Muscle of arm (tissue), 12 donors: ENCODE measurements around the gene RCAN2. TPM values are rescaled to one million over a fixed set of nuclear protein-coding genes. Genes with fewer than 3 reads are reported as not detected.
"Not testable (repeated sequence)": the region's sequence is repeated elsewhere in the genome, so short reads cannot be mapped to it uniquely, and the experiment has no call there.

Source experiments
- DNase-seq: peaks from one replicate; pipeline ENCODE4 v3.0.0-alpha.2; 2013
- polyA plus RNA-seq, 12 donors: library from polyadenylated mRNA; unstranded; fragments of 120-200 nt; gene quantifications; one replicate each; pipeline ENCODE4 v1.2.1, GENCODE V29; 2013; ENCODE audit not compliant: insufficient read length in 12 of 12

RCAN2 gene
- polyA plus RNA-seq, 12 donors: 4.6 to 8.2 (median 6.9) TPM; not detected in 1

GRCh38 chr6:46338131-46338530 lies 153.1 kb downstream of the RCAN2 start:
- no peak for DNase-seq

- no peak for DNase-seq
Observed at GRCh38 chr6:46334442-46334841, 156.8 kb downstream of the RCAN2 start.

DNA sequence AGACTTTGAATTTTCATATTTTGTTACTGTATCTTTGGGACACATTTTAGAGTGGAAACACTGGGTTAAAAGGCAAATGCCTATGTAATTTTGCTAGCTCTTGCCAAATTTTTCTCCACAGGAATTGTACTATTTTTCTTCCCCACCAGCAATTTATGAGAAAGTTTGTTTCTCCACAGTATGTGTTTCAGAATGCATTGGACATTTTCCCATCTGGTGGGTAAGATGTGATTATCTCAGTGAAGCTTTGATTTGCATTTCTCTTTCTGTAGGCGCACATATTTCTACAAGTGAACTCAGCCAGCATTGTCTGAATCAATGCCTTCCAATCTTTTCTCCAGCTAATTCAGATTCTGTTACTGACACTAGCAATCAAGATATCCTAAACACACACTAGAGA lies 157.8 kb downstream of the RCAN2 start:
- DNase-seq: no peak

GRCh38 chr6:46332448-46332847 lies 158.8 kb downstream of the RCAN2 start:
- DNase-seq: not testable (repeated sequence)

DNA sequence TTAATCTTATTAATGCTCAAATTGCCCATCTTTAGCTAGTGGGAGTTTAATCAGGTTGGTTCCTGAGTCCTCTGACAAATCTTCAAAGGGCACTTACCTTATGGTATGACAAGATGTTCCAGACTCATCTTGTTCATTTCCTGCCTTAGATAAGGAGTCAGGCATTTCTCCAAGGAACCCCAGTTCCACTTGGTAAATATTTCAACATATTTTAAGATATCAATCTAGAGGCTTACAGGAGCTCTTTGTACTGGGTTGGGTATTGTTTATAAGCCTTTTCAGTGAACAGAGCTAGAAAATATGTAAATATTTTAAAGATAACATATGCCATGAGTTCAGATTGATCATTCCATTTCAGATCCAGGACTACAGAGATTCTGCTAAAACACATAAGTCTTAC lies 159.8 kb downstream of the RCAN2 start:
- no peak for DNase-seq

DNA sequence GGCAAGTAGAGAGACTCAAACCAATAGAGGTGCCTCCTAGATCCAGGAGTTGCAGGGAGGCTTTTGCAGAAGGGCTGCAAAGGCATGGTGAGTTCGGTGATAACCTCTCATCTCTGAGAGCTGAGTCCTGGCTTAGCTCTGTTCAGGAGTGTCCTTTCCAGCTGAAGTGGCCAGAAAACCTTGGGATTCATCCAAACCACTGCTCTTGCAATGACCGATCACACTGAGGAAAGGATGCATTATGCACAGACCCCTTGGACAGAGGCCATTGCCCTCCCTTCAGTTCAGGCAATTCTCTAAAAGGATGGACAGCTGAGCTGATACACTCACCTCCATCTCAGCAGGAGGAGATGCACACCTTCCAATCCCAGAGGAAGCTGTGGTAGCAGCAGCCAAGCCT lies 161.7 kb downstream of the RCAN2 start:
- peak; percentile 23 for DNase-seq

DNA sequence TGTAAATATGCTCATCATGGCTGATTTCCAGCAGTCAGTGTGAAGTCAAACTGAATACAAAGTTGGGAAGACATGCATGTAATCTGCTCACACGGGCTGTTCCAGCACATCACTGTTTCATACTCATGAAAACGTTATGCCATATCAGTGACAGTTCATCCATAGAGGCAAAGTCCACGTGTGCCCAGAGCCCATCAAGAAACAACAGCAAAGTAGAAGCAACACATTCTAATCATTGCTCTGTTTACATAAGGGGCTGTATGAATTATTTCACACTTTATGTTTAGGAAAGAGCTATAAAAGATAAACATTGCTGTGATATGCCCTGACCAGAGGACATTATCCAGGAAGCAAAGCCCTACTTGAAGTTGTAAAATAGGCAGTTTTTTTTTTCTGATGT lies 163.5 kb downstream of the RCAN2 start:
- DNase-seq: no peak

- no peak for DNase-seq
Observed at GRCh38 chr6:46325561-46326530, 165.4 kb downstream of the RCAN2 start.

DNA sequence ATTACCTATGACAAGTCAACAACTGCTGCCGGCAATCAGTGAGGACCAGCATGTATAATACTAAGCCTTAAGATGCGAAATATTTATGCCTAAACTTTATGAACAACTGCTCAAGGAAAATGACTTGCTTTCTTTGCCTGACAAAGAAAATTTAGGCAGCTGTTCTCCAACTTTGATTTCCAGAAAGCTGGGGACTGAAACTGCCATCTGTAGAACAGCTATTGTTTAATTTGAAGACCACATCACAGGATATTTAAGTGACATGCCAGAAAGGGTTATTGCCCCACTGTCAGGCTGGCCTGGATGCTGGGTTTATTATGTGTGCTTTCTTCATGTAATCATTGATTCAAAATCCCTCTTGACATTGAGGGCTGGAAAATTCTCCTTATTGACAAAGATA lies 166.5 kb downstream of the RCAN2 start:
- no peak for DNase-seq

- no peak for DNase-seq
Observed at GRCh38 chr6:46323966-46324622, 167.2 kb downstream of the RCAN2 start.

- no peak for DNase-seq
Observed at GRCh38 chr6:46323312-46323965, 167.8 kb downstream of the RCAN2 start.

DNA sequence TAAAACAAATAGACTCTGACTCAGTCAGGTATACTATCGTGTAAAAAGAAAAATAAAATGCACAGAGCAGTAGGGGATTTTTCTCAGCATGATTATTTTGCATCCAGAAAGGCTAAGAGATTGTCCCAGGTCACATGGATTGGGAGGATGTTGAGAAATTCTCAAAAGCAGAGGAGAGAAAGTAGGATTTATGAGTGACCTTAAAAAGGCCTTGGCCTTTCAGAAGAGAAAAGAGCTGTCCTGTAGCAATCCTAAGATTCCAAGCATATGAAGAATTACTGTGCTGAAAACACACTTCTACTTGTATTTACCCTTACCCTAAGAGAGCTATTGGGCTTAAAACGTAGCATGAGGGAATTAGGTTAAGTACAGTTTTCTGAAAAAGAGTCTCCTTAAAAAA lies 170.7 kb downstream of the RCAN2 start:
- DNase-seq: no peak

GRCh38 chr6:46315589-46315988 lies 175.7 kb downstream of the RCAN2 start:
- DNase-seq: no peak

GRCh38 chr6:46312654-46313053 lies 178.6 kb downstream of the RCAN2 start:
- no peak for DNase-seq

DNA sequence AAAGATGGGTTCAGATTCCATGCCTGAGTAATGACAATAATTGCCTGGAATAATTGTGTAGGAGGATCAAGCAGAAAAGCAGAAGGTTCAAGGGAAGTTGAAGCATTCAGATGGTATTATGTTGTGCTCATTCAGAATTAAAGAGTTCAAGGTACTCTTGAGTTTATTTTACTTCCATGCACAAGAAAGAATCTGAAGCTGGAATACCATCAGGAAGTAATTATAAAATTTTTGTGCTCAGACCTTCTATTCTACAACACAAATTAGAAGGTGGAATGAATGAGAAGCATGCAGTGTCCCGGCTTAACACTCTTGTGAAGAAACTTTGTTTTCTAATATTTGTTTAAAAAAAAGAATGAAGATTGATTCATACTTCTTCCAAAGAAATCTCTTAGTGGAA lies 181.1 kb downstream of the RCAN2 start:
- no peak for DNase-seq

- no peak for DNase-seq
Observed at GRCh38 chr6:46306431-46306830, 184.8 kb downstream of the RCAN2 start.

DNA sequence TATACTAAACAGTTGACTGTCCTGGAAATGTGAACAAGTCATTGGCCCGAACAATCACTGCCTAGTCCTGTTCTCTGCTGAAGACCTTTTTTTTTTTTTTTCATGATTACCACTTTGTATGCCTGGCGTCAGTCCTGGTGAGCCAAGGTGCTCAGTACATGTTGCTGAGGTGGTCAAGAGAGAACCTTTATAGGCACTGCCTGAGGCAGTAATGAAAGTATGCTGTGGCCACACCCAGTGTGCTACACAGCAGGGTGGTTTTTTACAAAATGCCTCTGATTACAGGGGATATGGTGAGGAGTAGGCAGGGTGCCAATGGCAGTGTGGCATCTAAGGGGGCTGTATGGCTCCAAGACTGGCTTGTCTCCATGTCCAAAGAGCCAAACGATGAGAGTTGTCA lies 185.4 kb downstream of the RCAN2 start:
- DNase-seq: no peak

DNA sequence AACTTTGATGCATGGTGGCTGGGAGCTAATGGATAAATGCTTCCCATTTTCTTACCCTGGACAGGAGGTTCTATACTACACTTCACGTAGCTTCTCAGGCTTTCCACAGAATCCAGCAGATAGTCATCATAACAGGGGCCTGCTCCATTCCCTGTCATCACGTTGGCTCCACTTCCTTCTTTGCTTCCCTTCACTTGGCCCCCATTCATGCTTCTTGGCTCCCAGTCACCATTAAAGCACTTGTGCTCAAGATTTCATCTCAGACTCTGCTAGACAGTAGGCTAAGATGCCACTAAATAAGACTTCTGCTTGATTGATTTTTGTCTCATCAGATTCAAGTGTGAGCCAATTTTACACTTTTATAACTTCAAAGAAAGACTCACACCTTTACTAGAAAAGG lies 186.0 kb downstream of the RCAN2 start:
- no peak for DNase-seq

- no peak for DNase-seq
Observed at GRCh38 chr6:46302816-46303215, 188.4 kb downstream of the RCAN2 start.

GRCh38 chr6:46302176-46302575 lies 189.1 kb downstream of the RCAN2 start:
- DNase-seq: no peak

- no peak for DNase-seq
Observed at GRCh38 chr6:46299253-46299652, 192.0 kb downstream of the RCAN2 start.

DNA sequence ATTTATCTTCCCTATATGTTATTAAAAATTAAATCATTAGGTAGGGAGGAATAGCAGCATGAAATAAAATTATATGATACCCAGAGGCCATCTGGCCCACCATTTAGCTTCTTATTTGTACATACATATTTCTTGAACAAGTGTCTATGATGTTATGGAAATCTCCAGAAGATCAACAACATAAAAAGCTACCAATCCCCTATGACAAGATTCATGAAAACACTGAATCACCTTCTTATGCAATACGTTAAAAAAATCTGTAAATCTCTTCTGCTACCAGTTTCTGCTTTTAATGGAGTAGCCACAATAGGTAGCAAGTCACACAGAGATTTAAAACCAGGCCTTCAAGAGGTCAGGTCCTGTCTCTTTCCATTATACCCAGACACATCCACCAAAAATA lies 194.7 kb downstream of the RCAN2 start:
- DNase-seq: no peak
